ENCODE measurements around the gene CCDC30. TPM values are rescaled to one million over a fixed set of nuclear protein-coding genes. Genes with fewer than 3 reads are reported as not detected.

CCDC30 gene
- 1.5 TPM for total RNA-seq

DNA sequence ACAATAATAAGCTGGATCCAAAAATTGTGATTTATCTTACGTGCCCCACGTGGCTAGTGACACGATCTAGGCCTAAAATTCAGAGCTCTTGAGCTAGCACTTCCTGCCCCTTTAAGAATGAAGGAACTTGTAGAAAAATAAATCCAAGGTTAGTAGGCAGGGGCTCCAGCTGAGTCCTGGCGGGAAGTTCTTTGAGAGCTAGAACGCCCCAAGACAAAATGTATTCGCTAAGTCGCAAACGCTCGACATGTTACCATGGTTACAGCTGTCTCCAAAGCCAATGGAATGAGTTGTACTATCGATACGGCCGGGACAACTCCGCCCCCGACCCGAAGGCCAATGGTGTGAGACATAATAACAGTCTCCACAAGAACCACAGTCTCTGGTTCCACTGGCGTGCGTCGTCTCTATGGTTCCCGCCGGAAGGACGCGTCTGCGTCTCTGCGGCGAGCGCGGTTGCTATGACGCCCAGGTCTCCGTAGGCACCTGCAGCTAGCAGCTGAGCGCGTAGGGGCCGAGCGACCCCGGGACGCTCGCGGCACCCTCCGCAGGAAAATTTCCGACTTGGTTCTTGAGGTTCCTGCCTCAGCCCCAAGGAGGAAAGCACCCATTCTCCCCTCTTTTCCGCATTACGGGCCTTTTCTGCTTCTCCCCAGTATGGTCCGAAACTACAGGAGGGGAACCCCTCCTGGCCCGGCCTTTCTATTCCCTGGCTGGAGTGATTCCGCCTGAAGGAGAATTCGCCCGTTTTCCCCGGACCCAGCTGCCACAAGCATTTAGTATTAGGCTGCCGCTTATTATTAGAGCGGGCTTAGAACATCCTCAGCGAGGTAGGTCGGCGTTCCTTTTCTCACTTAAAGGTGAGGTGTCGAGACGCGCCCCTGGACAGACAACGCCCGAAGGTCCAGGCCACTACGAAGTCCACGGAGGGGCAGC is at the start of gene CCDC30:
Gene CCDC30 (plus strand): TSS at position 459 of the 936 bp plus-strand sequence. CDS start 17,266 bp downstream, outside the sequence.
- H3K4me3 ChIP-seq: peak within 1 kb of the TSS; percentile 77 to 81
- peaks cover 22% of the 10 kb centered on the region for H3K4me1 ChIP-seq
- DNase-seq (ENCODE audit: extremely low spot score in 2 of 2): peak in 1 of 2 donors; percentile 98
- intact Hi-C loops (cut with DNase I): no loop called here
- no peaks in the 10 kb centered on the region for H3K9me3 ChIP-seq
- H3K36me3 ChIP-seq: peaks cover 0 to 19% of the 10 kb centered on the region in 2 donors
- no peaks in the 10 kb centered on the region for H3K27me3 ChIP-seq
- H3K27ac ChIP-seq: no peak within 1 kb of the TSS
- TF ChIP-seq POLR2AphosphoS5 (IDR thresholded peaks at IDR 0.05; ENCODE audit: insufficient read depth in 1 of 2, low read depth in 1 of 2) (peak; percentile 63 to 72), POLR2A (IDR thresholded peaks at IDR 0.05) (no peak)
- TF ChIP-seq, protein P1, sequence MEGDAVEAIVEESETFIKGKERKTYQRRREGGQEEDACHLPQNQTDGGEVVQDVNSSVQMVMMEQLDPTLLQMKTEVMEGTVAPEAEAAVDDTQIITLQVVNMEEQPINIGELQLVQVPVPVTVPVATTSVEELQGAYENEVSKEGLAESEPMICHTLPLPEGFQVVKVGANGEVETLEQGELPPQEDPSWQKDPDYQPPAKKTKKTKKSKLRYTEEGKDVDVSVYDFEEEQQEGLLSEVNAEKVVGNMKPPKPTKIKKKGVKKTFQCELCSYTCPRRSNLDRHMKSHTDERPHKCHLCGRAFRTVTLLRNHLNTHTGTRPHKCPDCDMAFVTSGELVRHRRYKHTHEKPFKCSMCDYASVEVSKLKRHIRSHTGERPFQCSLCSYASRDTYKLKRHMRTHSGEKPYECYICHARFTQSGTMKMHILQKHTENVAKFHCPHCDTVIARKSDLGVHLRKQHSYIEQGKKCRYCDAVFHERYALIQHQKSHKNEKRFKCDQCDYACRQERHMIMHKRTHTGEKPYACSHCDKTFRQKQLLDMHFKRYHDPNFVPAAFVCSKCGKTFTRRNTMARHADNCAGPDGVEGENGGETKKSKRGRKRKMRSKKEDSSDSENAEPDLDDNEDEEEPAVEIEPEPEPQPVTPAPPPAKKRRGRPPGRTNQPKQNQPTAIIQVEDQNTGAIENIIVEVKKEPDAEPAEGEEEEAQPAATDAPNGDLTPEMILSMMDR (IDR thresholded peaks at IDR 0.05): no peak

DNA sequence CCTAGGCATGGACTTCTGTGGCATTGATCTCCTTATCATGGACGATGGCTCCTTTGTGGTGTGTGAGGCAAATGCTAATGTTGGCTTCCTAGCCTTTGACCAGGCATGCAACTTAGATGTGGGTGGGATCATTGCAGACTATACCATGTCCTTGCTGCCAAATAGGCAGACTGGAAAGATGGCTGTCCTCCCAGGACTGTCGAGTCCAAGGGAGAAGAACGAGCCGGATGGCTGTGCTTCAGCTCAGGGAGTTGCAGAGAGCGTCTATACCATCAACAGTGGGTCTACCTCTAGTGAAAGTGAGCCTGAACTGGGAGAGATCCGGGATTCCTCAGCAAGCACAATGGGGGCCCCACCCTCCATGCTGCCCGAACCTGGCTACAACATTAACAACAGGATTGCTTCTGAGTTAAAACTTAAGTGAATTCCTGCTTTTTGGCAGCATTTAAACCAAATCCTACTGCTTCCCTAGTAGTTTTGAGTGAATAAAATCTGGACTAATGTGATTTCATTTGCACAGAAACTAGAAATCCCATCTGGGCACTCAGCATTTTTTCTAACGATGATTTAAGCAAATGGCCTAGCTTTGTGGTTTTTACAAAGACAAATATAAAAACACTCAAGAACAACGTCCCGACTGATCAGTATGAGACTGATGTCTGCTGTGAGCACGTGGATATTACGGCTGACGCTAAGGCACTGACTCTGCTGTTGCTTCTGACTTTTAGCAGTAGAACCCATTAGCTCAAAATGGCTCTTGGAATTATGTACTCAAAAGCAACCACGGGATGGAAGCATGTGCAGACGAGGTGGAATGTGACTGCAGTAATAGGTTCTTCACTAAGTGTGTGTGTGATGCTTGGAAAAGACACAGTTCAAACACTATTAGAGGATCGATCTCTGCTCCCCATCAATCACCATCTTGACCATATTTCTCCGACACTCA is 48.3 kb upstream of the CCDC30 start:
- DNase-seq (ENCODE audit: extremely low spot score in 2 of 2): no peak
- Histone ChIP-seq H3K36me3 (no peaks in the 10 kb centered on the region), H3K27me3 (no peaks in the 10 kb centered on the region), H3K9me3 (no peaks in the 10 kb centered on the region), H3K4me1 (no peaks in the 10 kb centered on the region), H3K4me3 (no peak overlapping the region), H3K27ac (no peak overlapping the region)
- TF ChIP-seq POLR2AphosphoS5 (IDR thresholded peaks at IDR 0.05; ENCODE audit: insufficient read depth in 1 of 2, low read depth in 1 of 2) (no peak), POLR2A (IDR thresholded peaks at IDR 0.05) (no peak)
- TF ChIP-seq, protein P1 (IDR thresholded peaks at IDR 0.05): no peak
- intact Hi-C loops (cut with DNase I): no loop called here

DNA sequence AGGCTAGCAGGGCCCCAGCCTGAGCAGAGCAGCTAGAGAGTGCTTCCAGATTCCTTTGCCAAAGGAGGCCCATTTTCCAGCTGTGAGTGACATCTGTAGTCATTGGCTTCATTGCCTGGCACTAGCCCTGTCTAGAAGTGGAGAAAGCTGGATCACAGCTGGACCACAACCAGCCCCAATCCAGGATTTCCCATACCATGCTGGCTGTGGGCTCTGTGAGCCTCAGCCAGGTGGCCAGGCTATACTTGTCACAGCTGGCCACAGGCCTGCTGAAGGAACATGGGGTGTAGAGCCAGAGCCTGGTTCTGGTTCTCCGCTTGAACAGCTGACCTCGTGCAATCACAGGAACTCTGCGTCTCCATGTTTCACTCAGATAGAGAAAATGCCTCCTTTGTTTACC is 45.9 kb upstream of the CCDC30 start:
- no peaks in the 10 kb centered on the region for H3K36me3 ChIP-seq
- H3K4me3 ChIP-seq: no peak overlapping the region
- intact Hi-C loops (cut with DNase I): no loop called here
- H3K27me3 ChIP-seq: no peaks in the 10 kb centered on the region
- H3K4me1 ChIP-seq: peaks cover 19% of the 10 kb centered on the region
- DNase-seq (ENCODE audit: extremely low spot score in 2 of 2): no peak
- no peaks in the 10 kb centered on the region for H3K9me3 ChIP-seq
- H3K27ac ChIP-seq: no peak overlapping the region
- TF ChIP-seq POLR2A (IDR thresholded peaks at IDR 0.05) (no peak), POLR2AphosphoS5 (IDR thresholded peaks at IDR 0.05; ENCODE audit: insufficient read depth in 1 of 2, low read depth in 1 of 2) (no peak)
- TF ChIP-seq, protein P1 (IDR thresholded peaks at IDR 0.05): no peak

DNA sequence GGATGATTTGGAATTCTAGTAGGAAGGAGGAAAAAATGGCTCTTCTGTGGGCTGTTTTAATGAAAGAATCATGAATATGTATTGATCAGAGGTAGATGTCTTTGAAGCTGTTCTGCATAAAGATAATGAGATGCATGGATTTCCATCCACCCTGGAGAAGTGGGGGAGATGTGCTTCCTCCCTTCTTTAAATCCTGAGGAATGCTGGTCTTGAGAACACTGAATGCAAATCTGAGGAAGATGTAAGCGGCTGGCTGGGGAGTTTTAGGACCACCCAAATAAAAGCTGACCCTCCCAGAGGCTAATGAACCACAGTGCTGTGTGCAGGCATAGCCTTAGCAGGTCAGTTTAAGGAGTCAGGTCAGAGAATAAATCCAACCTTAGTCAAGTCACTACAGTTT is 44.6 kb upstream of the CCDC30 start:
- Histone ChIP-seq H3K27me3 (no peaks in the 10 kb centered on the region), H3K9me3 (no peaks in the 10 kb centered on the region), H3K27ac (no peak overlapping the region), H3K4me1 (peaks cover 19% of the 10 kb centered on the region), H3K36me3 (no peaks in the 10 kb centered on the region), H3K4me3 (no peak overlapping the region)
- TF ChIP-seq POLR2A (IDR thresholded peaks at IDR 0.05): no peak
- intact Hi-C loops (cut with DNase I): no loop called here
- no peak for DNase-seq (ENCODE audit: extremely low spot score in 2 of 2)

DNA sequence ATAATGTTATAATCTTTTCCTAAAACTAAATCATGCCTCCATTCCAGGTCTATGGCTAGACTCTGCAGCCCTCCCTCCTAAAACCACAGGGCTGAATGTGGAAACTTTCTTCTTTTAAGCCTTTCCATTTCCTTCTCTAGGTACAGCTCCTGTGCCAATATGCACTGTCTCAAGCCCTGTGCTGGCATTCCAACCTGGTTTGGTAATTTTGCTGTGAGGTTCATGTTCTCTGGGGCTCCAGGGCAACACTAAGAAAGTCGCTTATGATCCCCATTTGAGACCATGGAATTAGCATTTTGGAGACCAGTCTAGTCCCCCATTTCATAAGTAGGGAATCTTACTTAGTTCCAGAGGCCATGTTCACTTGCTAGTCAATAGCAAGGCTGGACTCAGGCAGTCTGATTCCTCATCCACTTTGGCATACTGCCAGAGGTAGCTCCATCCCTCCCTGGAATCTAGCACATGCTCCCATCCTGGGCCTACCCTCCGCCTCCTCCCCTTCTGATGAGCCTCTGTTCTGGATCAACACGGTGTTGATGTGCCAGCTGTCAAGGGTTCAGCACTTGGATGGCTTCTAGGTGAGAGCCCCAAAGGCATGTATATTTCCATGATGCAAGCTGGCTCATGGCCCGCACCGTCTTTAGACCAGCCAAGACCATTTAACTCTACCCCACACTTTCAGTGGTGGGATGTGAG is 43.8 kb upstream of the CCDC30 start:
- H3K27me3 ChIP-seq: no peaks in the 10 kb centered on the region
- intact Hi-C loops (cut with DNase I): no loop called here
- TF ChIP-seq POLR2AphosphoS5 (IDR thresholded peaks at IDR 0.05; ENCODE audit: insufficient read depth in 1 of 2, low read depth in 1 of 2) (no peak), POLR2A (IDR thresholded peaks at IDR 0.05) (no peak)
- TF ChIP-seq, protein P1 (IDR thresholded peaks at IDR 0.05): no peak
- H3K9me3 ChIP-seq: no peaks in the 10 kb centered on the region
- no peaks in the 10 kb centered on the region for H3K36me3 ChIP-seq
- no peak overlapping the region for H3K27ac ChIP-seq
- H3K4me3 ChIP-seq: no peak overlapping the region
- peaks cover 19% of the 10 kb centered on the region for H3K4me1 ChIP-seq
- no peak for DNase-seq (ENCODE audit: extremely low spot score in 2 of 2)

Data from vagina (tissue), 2 donors.